Measurements from ENCODE around the gene SETD2.

The SETD2 gene

GRCh38 chr3:47159820-47160219 is 4.1 kb downstream of the SETD2 start:
- no peak for TF ChIP-seq CTCF (conservative IDR thresholded peaks at IDR 0.05)

GRCh38 chr3:47158208-47158607 is 5.7 kb downstream of the SETD2 start:
- TF ChIP-seq CTCF (conservative IDR thresholded peaks at IDR 0.05) = no peak
- no peak overlapping the region for H3K27ac ChIP-seq

More at GRCh38 chr3:47159820-47160219, 4.1 kb downstream of the SETD2 start:
- no peak overlapping the region for H3K27ac ChIP-seq

GRCh38 chr3:47156396-47156795 is 7.5 kb downstream of the SETD2 start:
- TF ChIP-seq CTCF (conservative IDR thresholded peaks at IDR 0.05) = no peak
- no peak overlapping the region for H3K27ac ChIP-seq

- no peak overlapping the region for H3K27ac ChIP-seq
- TF ChIP-seq CTCF (conservative IDR thresholded peaks at IDR 0.05) = no peak
These were observed 11.3 kb downstream of the SETD2 start for GRCh38 chr3:47152578-47152977.

- H3K27ac ChIP-seq = no peak overlapping the region
- no peak for TF ChIP-seq CTCF (conservative IDR thresholded peaks at IDR 0.05)
These were observed 12.1 kb downstream of the SETD2 start for GRCh38 chr3:47151836-47152235.

- no peak for TF ChIP-seq CTCF (conservative IDR thresholded peaks at IDR 0.05)
- H3K27ac ChIP-seq = no peak overlapping the region
These were observed 14.5 kb downstream of the SETD2 start for GRCh38 chr3:47149339-47149933.

- no peak overlapping the region for H3K27ac ChIP-seq
These were observed 18.6 kb downstream of the SETD2 start for GRCh38 chr3:47145272-47145671.

More at GRCh38 chr3:47145272-47145671, 18.6 kb downstream of the SETD2 start:
- no peak for TF ChIP-seq CTCF (conservative IDR thresholded peaks at IDR 0.05)
